NCI-H82 treated with DMSO at 0.1 percent for 48 hours (cell line): Measurements from ENCODE around the gene SLC46A3.
"Not testable (repeated sequence)": the region's sequence is repeated elsewhere in the genome, so short reads cannot be mapped to it uniquely, and the experiment has no call there.

Source experiments
- DNase-seq: peaks from one replicate; lab custom pipeline; 2025; ENCODE audit not compliant: unreplicated experiment; lab: John Stamatoyannopoulos, UW

The SLC46A3 gene

GRCh38 chr13:28734906-28735305, 16.1 kb upstream of the SLC46A3 start:
- no peak for DNase-seq

GRCh38 chr13:28730762-28731161, 12.0 kb upstream of the SLC46A3 start:
- DNase-seq, result no peak

GRCh38 chr13:28729541-28729940, 10.8 kb upstream of the SLC46A3 start:
- DNase-seq, result no peak

GRCh38 chr13:28728642-28729041, 9.9 kb upstream of the SLC46A3 start:
- no peak for DNase-seq

GRCh38 chr13:28725046-28725610, 6.4 kb upstream of the SLC46A3 start:
- DNase-seq, result no peak

GRCh38 chr13:28723806-28724205, 5.0 kb upstream of the SLC46A3 start:
- DNase-seq, result no peak

- no peak for DNase-seq
Observed at GRCh38 chr13:28719227-28720055, 671 bp upstream of the SLC46A3 start.

- DNase-seq, result no peak
Observed at GRCh38 chr13:28718196-28718542, 601 bp downstream of the SLC46A3 start.

GRCh38 chr13:28717170-28717569, 1.6 kb downstream of the SLC46A3 start:
- no peak for DNase-seq

GRCh38 chr13:28716511-28716910, 2.3 kb downstream of the SLC46A3 start:
- no peak for DNase-seq

- DNase-seq, result no peak
Observed at GRCh38 chr13:28714651-28715050, 4.1 kb downstream of the SLC46A3 start.

GRCh38 chr13:28710161-28710560, 8.6 kb downstream of the SLC46A3 start:
- no peak for DNase-seq

- no peak for DNase-seq
Observed at GRCh38 chr13:28707629-28708427, 10.9 kb downstream of the SLC46A3 start.

- DNase-seq, result peak; percentile 19
Observed at GRCh38 chr13:28705461-28706083, 13.2 kb downstream of the SLC46A3 start.

- DNase-seq, result no peak
Observed at GRCh38 chr13:28704919-28705318, 13.9 kb downstream of the SLC46A3 start.

- DNase-seq, result no peak
Observed at GRCh38 chr13:28704282-28704681, 14.5 kb downstream of the SLC46A3 start.

- no peak for DNase-seq
Observed at GRCh38 chr13:28699246-28699645, 19.5 kb downstream of the SLC46A3 start.

GRCh38 chr13:28697441-28697840, 21.3 kb downstream of the SLC46A3 start:
- DNase-seq, result no peak

GRCh38 chr13:28693605-28694491, 24.9 kb downstream of the SLC46A3 start:
- not testable (repeated sequence) for DNase-seq

- no peak for DNase-seq
Observed at GRCh38 chr13:28685892-28686291, 32.9 kb downstream of the SLC46A3 start.

- DNase-seq, result no peak
Observed at GRCh38 chr13:28685114-28685513, 33.7 kb downstream of the SLC46A3 start.
